ENCODE results near the gene FGF12. TPM values are rescaled to one million over a fixed set of nuclear protein-coding genes. Genes with fewer than 3 reads are reported as not detected.

FGF12 gene
- polyA plus RNA-seq, 1 experiment, result 0.11 TPM

DNA sequence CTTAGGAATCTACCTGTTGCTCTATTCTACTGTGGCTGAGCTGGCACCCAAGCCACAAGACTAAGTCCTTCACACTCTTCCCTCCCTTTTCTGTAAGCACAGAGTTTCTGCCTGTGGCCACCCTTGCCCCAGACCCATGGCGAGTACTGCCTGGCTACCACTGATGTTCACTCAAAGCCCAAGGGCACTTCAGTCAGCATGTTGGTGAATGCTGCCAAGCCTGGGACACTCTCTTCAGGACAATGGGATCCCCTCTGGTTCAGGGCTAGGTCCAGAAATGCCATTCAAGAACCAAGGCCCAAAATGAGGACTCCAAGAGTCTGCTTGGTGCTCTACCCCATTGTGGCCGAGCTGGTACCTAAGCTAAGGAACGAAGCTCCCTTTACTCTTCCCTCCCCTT lies 184.2 kb downstream of the FGF12 start:
- Histone ChIP-seq H3K4me3 (ENCODE audit: low read depth, low read length) (no peak overlapping the region), H3K36me3 (ENCODE audit: control insufficient read depth, insufficient read depth, low read length) (no peaks in the 10 kb centered on the region), H3K27me3 (ENCODE audit: control insufficient read depth, insufficient read depth, low read length) (no peaks in the 10 kb centered on the region)
- no peak for DNase-seq (ENCODE audit: low read depth)
- ChIA-PET CTCF (no interaction called here), POLR2A (no interaction called here)
- TF ChIP-seq, protein P1, sequence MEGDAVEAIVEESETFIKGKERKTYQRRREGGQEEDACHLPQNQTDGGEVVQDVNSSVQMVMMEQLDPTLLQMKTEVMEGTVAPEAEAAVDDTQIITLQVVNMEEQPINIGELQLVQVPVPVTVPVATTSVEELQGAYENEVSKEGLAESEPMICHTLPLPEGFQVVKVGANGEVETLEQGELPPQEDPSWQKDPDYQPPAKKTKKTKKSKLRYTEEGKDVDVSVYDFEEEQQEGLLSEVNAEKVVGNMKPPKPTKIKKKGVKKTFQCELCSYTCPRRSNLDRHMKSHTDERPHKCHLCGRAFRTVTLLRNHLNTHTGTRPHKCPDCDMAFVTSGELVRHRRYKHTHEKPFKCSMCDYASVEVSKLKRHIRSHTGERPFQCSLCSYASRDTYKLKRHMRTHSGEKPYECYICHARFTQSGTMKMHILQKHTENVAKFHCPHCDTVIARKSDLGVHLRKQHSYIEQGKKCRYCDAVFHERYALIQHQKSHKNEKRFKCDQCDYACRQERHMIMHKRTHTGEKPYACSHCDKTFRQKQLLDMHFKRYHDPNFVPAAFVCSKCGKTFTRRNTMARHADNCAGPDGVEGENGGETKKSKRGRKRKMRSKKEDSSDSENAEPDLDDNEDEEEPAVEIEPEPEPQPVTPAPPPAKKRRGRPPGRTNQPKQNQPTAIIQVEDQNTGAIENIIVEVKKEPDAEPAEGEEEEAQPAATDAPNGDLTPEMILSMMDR (IDR thresholded peaks at IDR 0.05; ENCODE audit: insufficient read depth, low read depth, low read length), result no peak

DNA sequence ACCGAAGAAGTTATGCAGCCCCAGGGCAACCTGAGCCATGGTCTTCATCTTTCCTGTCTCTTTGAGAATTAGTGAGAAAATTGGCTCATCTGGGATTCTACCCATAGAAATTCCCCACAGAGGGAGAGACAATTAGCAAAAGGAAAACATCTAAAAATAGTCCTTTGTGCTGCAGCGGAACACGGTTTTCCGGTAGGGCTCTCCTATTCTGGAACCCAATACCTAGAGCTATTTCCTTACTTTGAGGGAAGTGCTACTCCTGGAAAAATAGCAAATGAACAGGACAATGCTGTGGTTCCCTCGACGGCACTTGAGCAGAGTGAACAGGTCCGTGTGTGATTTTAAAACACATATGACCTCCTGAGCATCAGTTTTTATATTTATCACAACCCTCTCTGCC lies 210.5 kb downstream of the FGF12 start:
- DNase-seq (ENCODE audit: low read depth), result no peak
- H3K4me3 ChIP-seq (ENCODE audit: low read depth, low read length), result no peak overlapping the region
- ChIA-PET CTCF (no interaction called here), POLR2A (no interaction called here)
- no peaks in the 10 kb centered on the region for H3K36me3 ChIP-seq (ENCODE audit: control insufficient read depth, insufficient read depth, low read length)
- no peaks in the 10 kb centered on the region for H3K27me3 ChIP-seq (ENCODE audit: control insufficient read depth, insufficient read depth, low read length)
- TF ChIP-seq, protein P1 (IDR thresholded peaks at IDR 0.05; ENCODE audit: insufficient read depth, low read depth, low read length), result no peak

DNA sequence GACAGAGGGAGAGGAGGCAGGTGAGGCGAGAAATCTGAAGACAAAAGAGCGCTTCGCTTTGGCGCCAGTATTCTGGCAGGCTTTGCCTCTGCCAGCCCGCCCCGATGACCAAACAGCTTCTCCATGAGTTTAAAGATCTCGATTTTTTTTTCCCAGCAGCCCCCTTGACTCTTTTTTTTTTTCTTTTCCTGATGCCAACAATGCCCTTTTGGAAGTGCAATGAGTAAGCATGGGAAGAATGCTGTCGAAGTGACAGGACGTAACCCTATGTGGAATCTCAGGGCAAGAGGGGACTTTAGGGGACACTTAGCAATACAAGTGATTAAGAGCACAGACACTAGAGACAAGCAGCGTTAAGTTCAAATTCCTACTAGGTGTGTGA lies 211.7 kb downstream of the FGF12 start:
- no peaks in the 10 kb centered on the region for H3K27me3 ChIP-seq (ENCODE audit: control insufficient read depth, insufficient read depth, low read length)
- ChIA-PET CTCF (no interaction called here), POLR2A (no interaction called here)
- no peak overlapping the region for H3K4me3 ChIP-seq (ENCODE audit: low read depth, low read length)
- DNase-seq (ENCODE audit: low read depth), result no peak
- no peaks in the 10 kb centered on the region for H3K36me3 ChIP-seq (ENCODE audit: control insufficient read depth, insufficient read depth, low read length)
- TF ChIP-seq, protein P1 (IDR thresholded peaks at IDR 0.05; ENCODE audit: insufficient read depth, low read depth, low read length), result no peak

DNA sequence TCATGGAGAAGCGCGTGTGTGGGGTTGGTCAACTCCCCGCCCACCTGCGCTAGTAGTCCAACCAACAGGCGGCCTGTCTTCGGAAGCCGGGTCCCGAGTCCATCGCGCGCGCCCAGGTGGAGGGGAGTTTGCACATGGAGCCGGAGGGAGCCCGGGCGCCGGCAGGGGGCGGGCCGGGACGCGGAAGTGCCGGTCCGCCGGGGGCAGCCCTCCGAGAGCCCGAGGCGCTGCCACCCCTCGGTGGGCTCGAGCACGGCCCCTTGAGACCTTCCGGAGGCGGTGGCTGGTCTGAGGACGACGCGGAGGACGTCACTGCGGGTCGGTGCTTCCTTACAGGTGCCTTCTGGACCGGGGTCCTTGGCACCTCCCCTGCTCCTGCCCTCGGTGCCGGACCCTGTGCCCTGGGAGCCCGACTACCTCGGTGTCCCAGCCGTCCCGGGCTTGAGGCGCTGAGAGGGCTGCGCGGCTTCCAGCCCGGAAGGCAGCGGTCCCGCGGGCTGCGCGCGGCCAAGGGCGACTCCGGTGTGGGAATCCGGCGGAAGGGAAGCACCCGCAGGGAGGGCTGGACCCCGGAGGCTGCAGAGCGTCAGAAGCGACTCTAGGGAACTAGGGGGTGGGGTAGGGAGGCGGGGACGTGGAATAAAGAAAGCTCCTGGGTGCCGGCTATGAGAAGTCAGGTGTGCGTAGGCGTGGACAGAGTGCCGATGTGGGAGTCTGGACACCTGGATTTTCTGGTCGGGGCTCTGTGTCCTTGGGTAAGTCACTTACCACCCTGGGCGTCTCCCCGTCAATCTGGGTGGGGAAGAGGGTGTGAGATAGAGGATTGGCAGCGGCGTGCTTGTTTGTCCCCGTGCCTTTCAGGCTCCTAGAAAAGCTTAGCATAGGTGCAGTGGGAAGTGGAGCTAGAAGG lies 212.3 kb downstream of the FGF12 start:
- no peaks in the 10 kb centered on the region for H3K36me3 ChIP-seq (ENCODE audit: control insufficient read depth, insufficient read depth, low read length)
- CTCF ChIA-PET, result no interaction called here
- POLR2A ChIA-PET, result no interaction called here
- no peak overlapping the region for H3K4me3 ChIP-seq (ENCODE audit: low read depth, low read length)
- no peaks in the 10 kb centered on the region for H3K27me3 ChIP-seq (ENCODE audit: control insufficient read depth, insufficient read depth, low read length)
- DNase-seq (ENCODE audit: low read depth), result no peak
- TF ChIP-seq, protein P1 (IDR thresholded peaks at IDR 0.05; ENCODE audit: insufficient read depth, low read depth, low read length), result no peak

DNA sequence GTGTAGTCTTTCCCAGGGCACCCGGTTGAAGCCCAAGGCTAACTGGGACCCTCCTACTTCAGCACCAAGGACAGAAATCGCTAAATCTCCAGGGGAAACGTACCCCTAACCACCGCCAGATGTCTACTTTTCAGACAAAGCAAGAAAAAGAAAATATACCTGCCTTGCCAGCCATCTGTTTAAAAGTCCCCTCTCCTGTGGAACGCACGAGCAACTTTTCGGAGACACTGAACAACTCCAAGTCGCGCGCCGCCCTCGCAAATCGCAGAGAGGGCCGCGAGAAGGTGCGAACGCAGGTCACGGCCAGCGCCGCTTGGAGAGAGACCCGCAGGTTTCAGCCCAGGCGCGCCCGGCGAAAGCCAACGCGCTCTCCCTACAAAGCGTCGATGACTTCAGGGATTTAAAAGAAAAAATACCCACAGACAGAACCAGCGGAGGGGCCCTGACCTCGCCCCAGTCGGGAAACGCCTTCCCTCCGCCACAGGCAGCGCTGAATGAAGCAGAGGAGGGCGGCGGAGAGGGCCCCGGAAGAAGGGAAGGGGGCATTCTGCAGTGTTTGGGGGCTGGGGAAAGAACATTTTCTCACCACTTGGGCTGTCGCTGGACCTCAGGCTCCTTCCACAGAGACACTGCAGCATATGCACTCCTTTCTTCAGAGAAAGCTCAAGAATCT lies 213.1 kb downstream of the FGF12 start:
- no peaks in the 10 kb centered on the region for H3K36me3 ChIP-seq (ENCODE audit: control insufficient read depth, insufficient read depth, low read length)
- ChIA-PET CTCF (no interaction called here), POLR2A (no interaction called here)
- DNase-seq (ENCODE audit: low read depth), result no peak
- H3K27me3 ChIP-seq (ENCODE audit: control insufficient read depth, insufficient read depth, low read length), result no peaks in the 10 kb centered on the region
- TF ChIP-seq, protein P1 (IDR thresholded peaks at IDR 0.05; ENCODE audit: insufficient read depth, low read depth, low read length), result no peak
- H3K4me3 ChIP-seq (ENCODE audit: low read depth, low read length), result no peak overlapping the region
